ENCODE measurements around the gene UVRAG.

Gene UVRAG

DNA sequence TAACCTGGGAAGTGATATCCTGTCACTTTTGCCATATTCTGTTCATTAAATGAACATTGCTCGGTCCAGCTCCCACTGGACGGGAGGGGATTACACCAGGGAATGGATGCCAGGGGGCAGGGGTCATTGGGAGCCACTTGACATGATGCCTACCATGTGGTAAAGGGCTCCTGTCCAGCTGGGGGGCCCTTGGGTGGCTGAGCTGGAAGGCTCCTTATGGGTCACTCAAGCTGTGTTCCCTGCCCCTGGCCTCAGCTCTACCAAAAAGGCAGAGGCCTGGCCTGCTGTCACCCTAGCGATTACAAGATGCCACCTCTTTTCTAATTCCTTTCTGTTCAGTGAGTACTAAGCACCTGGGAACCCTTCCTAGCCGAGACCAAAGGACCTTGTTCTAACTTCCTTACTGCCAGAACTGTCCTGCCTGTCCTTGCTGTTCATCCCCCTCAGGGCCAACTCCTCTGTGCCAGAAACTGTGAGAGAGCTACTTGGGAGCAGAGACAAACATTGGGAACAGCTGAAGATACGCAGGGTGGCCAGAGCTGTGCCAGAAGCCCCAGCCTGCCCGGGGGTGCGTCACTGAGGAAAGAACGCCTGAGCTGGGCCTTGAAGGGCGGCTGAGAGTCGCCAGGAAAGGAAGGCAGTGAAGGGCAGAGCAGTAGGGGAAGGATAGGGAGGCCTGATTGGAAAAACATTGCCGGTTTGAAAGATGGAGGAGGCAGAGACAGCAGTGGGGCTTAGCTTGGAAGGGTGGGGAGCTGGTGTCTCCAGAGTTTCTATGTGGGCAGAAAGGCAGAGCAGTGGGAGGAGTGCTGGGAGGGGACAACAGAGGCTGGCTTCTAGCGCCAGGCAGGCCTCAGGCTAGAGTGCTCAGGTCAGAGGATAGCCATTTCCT, 12.7 kb upstream of the UVRAG start:
- POLR2A ChIA-PET, result no interaction called here

DNA sequence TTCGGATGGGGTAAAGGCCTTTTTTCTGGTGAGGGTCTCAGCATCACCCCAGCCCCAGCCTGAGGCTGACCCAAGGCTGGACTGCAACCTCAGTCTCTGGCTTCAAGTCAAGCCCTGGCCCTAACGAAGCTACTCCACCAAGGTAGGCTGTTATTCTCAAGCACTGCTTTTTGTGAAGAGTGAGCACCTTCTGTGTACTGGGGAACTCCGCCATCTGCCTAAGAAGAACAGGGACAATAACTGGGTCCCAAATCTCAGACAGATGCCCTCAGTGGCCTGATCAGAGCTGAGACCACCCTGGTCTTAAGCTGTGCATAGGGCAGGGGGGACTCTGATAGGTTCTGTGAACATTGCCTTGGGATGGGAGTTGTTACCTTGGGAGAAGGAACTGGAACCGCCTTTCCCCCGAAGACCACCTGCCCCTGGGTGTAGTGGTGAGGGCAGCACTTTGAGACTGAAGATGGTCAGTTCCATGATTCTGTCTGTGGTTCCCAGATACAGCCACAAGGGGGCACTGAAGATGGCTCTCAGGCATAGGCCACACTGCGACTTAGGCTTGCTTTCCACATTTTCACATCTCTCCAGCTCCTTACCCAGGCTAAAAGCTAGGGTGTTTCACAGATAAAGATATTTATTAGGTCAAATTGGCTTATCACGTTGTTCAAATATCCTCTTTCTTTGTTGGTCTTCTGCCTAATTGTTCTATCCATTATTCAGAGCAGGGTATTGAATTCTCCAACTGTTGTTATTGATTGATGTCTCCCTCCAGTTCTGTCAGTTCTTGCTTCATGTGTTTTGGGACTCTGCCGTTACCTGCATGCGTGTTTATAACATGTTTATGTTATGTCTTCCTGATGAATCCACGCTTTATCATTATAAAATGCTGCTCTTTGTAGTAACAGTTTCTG, 11.8 kb upstream of the UVRAG start:
- ChIA-PET CTCF (interaction anchor here (0.5 to 3.8 kb wide), 26 partner anchors 8 to 515 kb away, joined by 3 to 63 read pairs (median 5); no protein-coding TSS in a partner anchor), POLR2A (no interaction called here)
- H3K27ac ChIP-seq (ENCODE audit: extremely low read depth, low read depth, low read length), result no peak overlapping the region

More for the DNA sequence above, 12.7 kb upstream of the UVRAG start:
- Histone ChIP-seq H3K4me1 (ENCODE audit: control insufficient read depth, insufficient read depth, low read length) (no peaks in the 10 kb centered on the region), H3K27ac (ENCODE audit: extremely low read depth, low read depth, low read length) (no peak overlapping the region), H3K4me3 (ENCODE audit: low read depth, low read length) (no peak overlapping the region), H3K9me3 (ENCODE audit: control insufficient read depth, insufficient read depth, low read depth, low read length) (no peaks in the 10 kb centered on the region), H3K36me3 (ENCODE audit: control insufficient read depth in 2 of 2, insufficient read depth in 1 of 2, low read length in 2 of 2) (no peaks in the 10 kb centered on the region)
- CTCF ChIA-PET, result interaction anchor here (0.5 to 3.8 kb wide), 28 partner anchors 9 to 516 kb away, joined by 3 to 63 read pairs (median 4); no protein-coding TSS in a partner anchor
- TF ChIP-seq ZNF596 (tag by site-specific recombination; IDR thresholded peaks at IDR 0.05) (no peak), ZFHX2 (tag by site-specific recombination; conservative IDR thresholded peaks at IDR 0.05) (peak; percentile 55), EGR2 (tag by site-specific recombination; IDR thresholded peaks at IDR 0.05; ENCODE audit: low read depth) (peak; percentile 50; the same call in 1 of the 2 replicates)
- TF ChIP-seq, protein P1, sequence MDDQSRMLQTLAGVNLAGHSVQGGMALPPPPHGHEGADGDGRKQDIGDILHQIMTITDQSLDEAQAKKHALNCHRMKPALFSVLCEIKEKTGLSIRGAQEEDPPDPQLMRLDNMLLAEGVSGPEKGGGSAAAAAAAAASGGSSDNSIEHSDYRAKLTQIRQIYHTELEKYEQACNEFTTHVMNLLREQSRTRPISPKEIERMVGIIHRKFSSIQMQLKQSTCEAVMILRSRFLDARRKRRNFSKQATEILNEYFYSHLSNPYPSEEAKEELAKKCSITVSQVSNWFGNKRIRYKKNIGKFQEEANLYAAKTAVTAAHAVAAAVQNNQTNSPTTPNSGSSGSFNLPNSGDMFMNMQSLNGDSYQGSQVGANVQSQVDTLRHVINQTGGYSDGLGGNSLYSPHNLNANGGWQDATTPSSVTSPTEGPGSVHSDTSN (CRISPR knock-in tag; IDR thresholded peaks at IDR 0.05), result no peak

DNA sequence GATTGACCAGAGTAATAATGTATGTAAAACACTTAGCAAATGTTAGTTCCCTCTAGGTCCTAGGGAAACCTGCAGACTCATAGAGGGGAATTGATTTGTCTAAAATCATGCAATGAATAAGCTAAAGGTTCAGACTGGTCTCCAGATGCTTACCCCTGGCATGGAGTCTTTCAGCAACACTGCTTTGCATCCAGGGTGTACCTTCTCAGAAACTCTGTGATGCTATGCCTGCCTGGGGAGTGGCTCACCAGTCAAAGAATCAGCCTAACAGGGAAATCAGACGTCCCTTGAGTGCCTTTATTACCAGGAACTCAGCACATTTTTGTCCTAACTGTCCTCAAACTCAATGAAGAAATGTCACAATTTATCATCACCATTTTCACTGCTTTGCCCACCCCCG, 5.9 kb upstream of the UVRAG start:
- Histone ChIP-seq H3K4me3 (ENCODE audit: low read depth, low read length) (no peak overlapping the region), H3K4me1 (ENCODE audit: control insufficient read depth, insufficient read depth, low read length) (no peaks in the 10 kb centered on the region), H3K9me3 (ENCODE audit: control insufficient read depth, insufficient read depth, low read depth, low read length) (no peaks in the 10 kb centered on the region), H3K36me3 (ENCODE audit: control insufficient read depth in 2 of 2, insufficient read depth in 1 of 2, low read length in 2 of 2) (no peaks in the 10 kb centered on the region), H3K27ac (ENCODE audit: extremely low read depth, low read depth, low read length) (no peak overlapping the region)
- CTCF ChIA-PET, result interaction anchor here (0.6 to 0.7 kb wide), 2 partner anchors 45 to 64 kb away, joined by 3 to 4 read pairs; no protein-coding TSS in a partner anchor
- TF ChIP-seq ZNF184 (tag by site-specific recombination; IDR thresholded peaks at IDR 0.05), result no peak
- TF ChIP-seq SCRT2 (tag by site-specific recombination; IDR thresholded peaks at IDR 0.05), result no peak
- TF ChIP-seq ZNF514 (tag by site-specific recombination; IDR thresholded peaks at IDR 0.05), result no peak
- TF ChIP-seq ZNF558 (tag by site-specific recombination; IDR thresholded peaks at IDR 0.05), result no peak
- TF ChIP-seq, protein P1 (CRISPR knock-in tag; IDR thresholded peaks at IDR 0.05), result no peak
- TF ChIP-seq YY1 (tag by site-specific recombination; IDR thresholded peaks at IDR 0.05), result no peak
- TF ChIP-seq ZNF624 (tag by site-specific recombination; IDR thresholded peaks at IDR 0.05), result no peak
- TF ChIP-seq ZSCAN16 (tag by site-specific recombination; IDR thresholded peaks at IDR 0.05), result no peak
- POLR2A ChIA-PET, result no interaction called here

More for the DNA sequence above, 11.8 kb upstream of the UVRAG start:
- no peaks in the 10 kb centered on the region for H3K4me1 ChIP-seq (ENCODE audit: control insufficient read depth, insufficient read depth, low read length)
- TF ChIP-seq, protein P2, sequence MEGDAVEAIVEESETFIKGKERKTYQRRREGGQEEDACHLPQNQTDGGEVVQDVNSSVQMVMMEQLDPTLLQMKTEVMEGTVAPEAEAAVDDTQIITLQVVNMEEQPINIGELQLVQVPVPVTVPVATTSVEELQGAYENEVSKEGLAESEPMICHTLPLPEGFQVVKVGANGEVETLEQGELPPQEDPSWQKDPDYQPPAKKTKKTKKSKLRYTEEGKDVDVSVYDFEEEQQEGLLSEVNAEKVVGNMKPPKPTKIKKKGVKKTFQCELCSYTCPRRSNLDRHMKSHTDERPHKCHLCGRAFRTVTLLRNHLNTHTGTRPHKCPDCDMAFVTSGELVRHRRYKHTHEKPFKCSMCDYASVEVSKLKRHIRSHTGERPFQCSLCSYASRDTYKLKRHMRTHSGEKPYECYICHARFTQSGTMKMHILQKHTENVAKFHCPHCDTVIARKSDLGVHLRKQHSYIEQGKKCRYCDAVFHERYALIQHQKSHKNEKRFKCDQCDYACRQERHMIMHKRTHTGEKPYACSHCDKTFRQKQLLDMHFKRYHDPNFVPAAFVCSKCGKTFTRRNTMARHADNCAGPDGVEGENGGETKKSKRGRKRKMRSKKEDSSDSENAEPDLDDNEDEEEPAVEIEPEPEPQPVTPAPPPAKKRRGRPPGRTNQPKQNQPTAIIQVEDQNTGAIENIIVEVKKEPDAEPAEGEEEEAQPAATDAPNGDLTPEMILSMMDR (tag by site-specific recombination; IDR thresholded peaks at IDR 0.05), result peak; percentile 53
- TF ChIP-seq ZNF416 (tag by site-specific recombination; IDR thresholded peaks at IDR 0.05), result no peak
- peak; percentile 64 for TF ChIP-seq ZNF654 (tag by site-specific recombination; IDR thresholded peaks at IDR 0.05; ENCODE audit: low read depth)
- TF ChIP-seq, protein P3, sequence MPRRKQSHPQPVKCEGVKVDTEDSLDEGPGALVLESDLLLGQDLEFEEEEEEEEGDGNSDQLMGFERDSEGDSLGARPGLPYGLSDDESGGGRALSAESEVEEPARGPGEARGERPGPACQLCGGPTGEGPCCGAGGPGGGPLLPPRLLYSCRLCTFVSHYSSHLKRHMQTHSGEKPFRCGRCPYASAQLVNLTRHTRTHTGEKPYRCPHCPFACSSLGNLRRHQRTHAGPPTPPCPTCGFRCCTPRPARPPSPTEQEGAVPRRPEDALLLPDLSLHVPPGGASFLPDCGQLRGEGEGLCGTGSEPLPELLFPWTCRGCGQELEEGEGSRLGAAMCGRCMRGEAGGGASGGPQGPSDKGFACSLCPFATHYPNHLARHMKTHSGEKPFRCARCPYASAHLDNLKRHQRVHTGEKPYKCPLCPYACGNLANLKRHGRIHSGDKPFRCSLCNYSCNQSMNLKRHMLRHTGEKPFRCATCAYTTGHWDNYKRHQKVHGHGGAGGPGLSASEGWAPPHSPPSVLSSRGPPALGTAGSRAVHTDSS (tag by site-specific recombination; IDR thresholded peaks at IDR 0.05), result no peak
- TF ChIP-seq KLF9 (tag by site-specific recombination; IDR thresholded peaks at IDR 0.05; ENCODE audit: low read depth), result no peak
- H3K9me3 ChIP-seq (ENCODE audit: control insufficient read depth, insufficient read depth, low read depth, low read length), result no peaks in the 10 kb centered on the region
- no peaks in the 10 kb centered on the region for H3K36me3 ChIP-seq (ENCODE audit: control insufficient read depth in 2 of 2, insufficient read depth in 1 of 2, low read length in 2 of 2)
- H3K4me3 ChIP-seq (ENCODE audit: low read depth, low read length), result no peak overlapping the region

All from HEK293 (cell line).